ENCODE results near the gene EN1. TPM values are rescaled to one million over a fixed set of nuclear protein-coding genes. Genes with fewer than 3 reads are reported as not detected.

Gene EN1
- total and polyA plus RNA-seq, 2 of the 4 experiments (the other 2 are of a cell fraction): not detected

GRCh38 chr2:118861731-118862130, 14.3 kb upstream of the EN1 start:
- ATAC-seq (ENCODE audit: low read depth) (no peak), DNase-seq (no peak)
- Histone ChIP-seq H4K8ac (ENCODE audit: low read depth in 2 of 2, low read length in 2 of 2) (no peak overlapping the region), H3K36me3 (ENCODE audit: control insufficient read depth, insufficient read depth, low read length) (no peaks in the 10 kb centered on the region), H3K9ac (ENCODE audit: low read depth, low read length) (no peak overlapping the region), H4K91ac (ENCODE audit: insufficient read depth, low read depth, low read length) (no peak overlapping the region), H3K4ac (ENCODE audit: low read depth, low read length) (no peak overlapping the region), H3K18ac (ENCODE audit: low read depth, low read length) (no peak overlapping the region), H3K4me2 (ENCODE audit: low read depth, low read length) (no peak overlapping the region), H3K4me3 (ENCODE audit: insufficient read depth, low read depth, low read length) (no peak overlapping the region), H4K20me1 (ENCODE audit: insufficient read depth, low read length) (no peaks in the 10 kb centered on the region), H2BK15ac (ENCODE audit: low read depth, low read length) (no peak overlapping the region), H3K79me1 (ENCODE audit: low read depth in 1 of 2, low read length in 2 of 2) (no peaks in the 10 kb centered on the region), H3K9me3 (ENCODE audit: control insufficient read depth, insufficient read depth, low read length) (no peaks in the 10 kb centered on the region), H2AK5ac (ENCODE audit: low read depth, low read length) (no peak overlapping the region), H2BK120ac (ENCODE audit: low read depth, low read length) (no peak overlapping the region), H3K27me3 (ENCODE audit: control insufficient read depth, insufficient read depth, low read length) (peaks cover 51% of the 10 kb centered on the region), H2BK20ac (ENCODE audit: low read depth, low read length) (no peak overlapping the region), H3K4me1 (ENCODE audit: control insufficient read depth, insufficient read depth, low read length) (no peaks in the 10 kb centered on the region), H2AFZ (replicated peaks; ENCODE audit: low read length, poor library complexity) (no peak overlapping the region), H3K14ac (replicated peaks; ENCODE audit: low read depth, low read length) (no peak overlapping the region), H2BK5ac (ENCODE audit: low read depth, low read length, poor library complexity, severe bottlenecking) (no peak overlapping the region), H3K56ac (ENCODE audit: extremely low read depth, insufficient read depth, low read length) (no peak overlapping the region), H4K5ac (ENCODE audit: low read depth, low read length) (no peak overlapping the region), H3K27ac (ENCODE audit: insufficient read depth, low read length) (no peak overlapping the region), H3K23ac (ENCODE audit: low read depth, low read length) (no peak overlapping the region), H3K9me1 (ENCODE audit: insufficient read depth, low read length) (no peaks in the 10 kb centered on the region), H2AK9ac (replicated peaks; ENCODE audit: low read depth, low read length, poor library complexity) (no peak overlapping the region)
- intact Hi-C loops (cut with micrococcal nuclease) (no loop called here), dilution Hi-C loops (cut with HindIII; ENCODE audit: low sequenced_read_pairs, unreplicated experiment) (no loop called here), in situ Hi-C loops (cut with MboI; ENCODE audit: low sequenced_read_pairs) (loop anchor here (25.0 kb wide), 1 partner anchor 824 kb away; no protein-coding TSS in a partner anchor)
- ChIA-PET CTCF (no interaction called here), POLR2A (ENCODE audit: unreplicated experiment) (interaction anchor here (0.6 kb wide), 1 partner anchor 597 kb away, joined by 4 read pairs; no protein-coding TSS in a partner anchor)
- TF ChIP-seq POLR2A (IDR thresholded peaks at IDR 0.05; ENCODE audit: low read depth, low read length) (no peak), MAFK (IDR thresholded peaks at IDR 0.05; ENCODE audit: low read depth, low read length) (no peak), MXI1 (IDR thresholded peaks at IDR 0.05; ENCODE audit: borderline replicate concordance, low read depth, low read length) (no peak), MAZ (IDR thresholded peaks at IDR 0.05; ENCODE audit: borderline replicate concordance, low read depth, low read length) (no peak), FOS (IDR thresholded peaks at IDR 0.05; ENCODE audit: low read depth, low read length) (no peak), CHD1 (IDR thresholded peaks at IDR 0.05; ENCODE audit: low read depth, low read length) (no peak), RCOR1 (IDR thresholded peaks at IDR 0.05; ENCODE audit: insufficient replicate concordance, low read length) (no peak), RFX5 (IDR thresholded peaks at IDR 0.05; ENCODE audit: low read depth, low read length) (no peak), CEBPB (IDR thresholded peaks at IDR 0.05; ENCODE audit: low read depth, low read length) (no peak), CTCF (conservative IDR thresholded peaks at IDR 0.05; ENCODE audit: low read depth, low read length) (no peak), RAD21 (IDR thresholded peaks at IDR 0.05; ENCODE audit: low read length) (no peak), ELK1 (IDR thresholded peaks at IDR 0.05; ENCODE audit: borderline replicate concordance, low read depth, low read length) (no peak), SMC3 (IDR thresholded peaks at IDR 0.05; ENCODE audit: low read depth, low read length) (no peak), USF2 (IDR thresholded peaks at IDR 0.05; ENCODE audit: low read depth, low read length) (no peak), BHLHE40 (IDR thresholded peaks at IDR 0.05; ENCODE audit: low read depth, low read length) (no peak)
- BruUV-seq (replicated peaks): no TSS peak
- WGBS, 2 experiments (ENCODE audit: extremely low coverage in 2 of 2, insufficient read length in 1 of 2): no CpG with 5 or more reads among the region's 1 CpG

Data from IMR-90 (cell line).